Endothelial cell of umbilical vein (primary cell): ENCODE measurements around the gene PTCHD1.

Experiments used
- CTCF ChIP-seq, 2 donors: IDR thresholded peaks; 1 replicate in 1 of 2; 2 replicates in 1 of 2; pipeline ENCODE4 v1.5.1; 2011; ENCODE audit warnings: low read length in 2 of 2, mild to moderate bottlenecking in 2 of 2, moderate library complexity in 2 of 2, control low read depth in 1 of 2, inconsistent platforms in 1 of 2, low read depth in 1 of 2; ENCODE audit not compliant: insufficient read depth in 1 of 2; ENCODE audit errors: extremely low read depth in 1 of 2
- TF ChIP-seq, protein P1 (sequence below): IDR thresholded peaks from 2 replicates; pipeline ENCODE4 v1.6.1; 2011; ENCODE audit not compliant: insufficient read depth, insufficient read length

- no peak for TF ChIP-seq CTCF (IDR thresholded peaks at IDR 0.05; ENCODE audit: extremely low read depth in 1 of 2, insufficient read depth in 1 of 2, low read depth in 1 of 2, low read length in 2 of 2)
- TF ChIP-seq, protein P1, sequence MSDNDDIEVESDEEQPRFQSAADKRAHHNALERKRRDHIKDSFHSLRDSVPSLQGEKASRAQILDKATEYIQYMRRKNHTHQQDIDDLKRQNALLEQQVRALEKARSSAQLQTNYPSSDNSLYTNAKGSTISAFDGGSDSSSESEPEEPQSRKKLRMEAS: no peak
These were observed 88.3 kb downstream of the PTCHD1 start for GRCh38 chrX:23422912-23423311.
